Stimulated activated CD8-positive, alpha-beta memory T cell treated with anti-CD3 and anti-CD28 coated beads, Interleukin-4, amount 100 ng/mL, for 24 hours (primary cell): ENCODE measurements around the gene NAA11.

Experiments used
- DNase-seq: peaks from one replicate; pipeline ENCODE4 v3.0.0-alpha.2; 2020; ENCODE audit warnings: low read depth

NAA11 gene

DNA sequence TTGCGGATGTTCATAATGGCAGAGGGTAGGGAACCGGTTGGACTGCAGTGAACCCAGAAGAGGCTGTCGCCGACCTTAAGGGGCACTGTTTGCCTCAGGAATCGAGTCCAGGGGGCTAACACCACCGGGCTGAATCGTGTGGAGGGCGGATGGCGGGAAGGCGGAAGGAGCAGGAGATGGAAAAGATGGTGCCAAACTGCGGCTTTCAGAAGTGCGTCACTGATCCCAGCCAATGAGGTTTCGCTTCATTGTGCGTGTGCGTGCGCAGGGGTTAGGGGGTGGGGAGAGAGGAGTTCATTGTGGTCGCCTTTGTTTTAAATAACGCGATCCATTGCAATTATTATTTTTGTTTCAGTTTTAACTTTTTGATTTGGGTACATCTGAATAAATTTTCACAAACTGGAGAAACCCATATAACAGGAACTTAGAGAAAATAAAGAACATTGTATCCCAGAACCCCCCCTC lies at the start of gene NAA11:
Gene NAA11, minus strand, starts transcription at position 198 of the 465 bp plus-strand sequence. Its CDS starts 184 bp downstream, at position 14.
- DNase-seq = no peak

DNA sequence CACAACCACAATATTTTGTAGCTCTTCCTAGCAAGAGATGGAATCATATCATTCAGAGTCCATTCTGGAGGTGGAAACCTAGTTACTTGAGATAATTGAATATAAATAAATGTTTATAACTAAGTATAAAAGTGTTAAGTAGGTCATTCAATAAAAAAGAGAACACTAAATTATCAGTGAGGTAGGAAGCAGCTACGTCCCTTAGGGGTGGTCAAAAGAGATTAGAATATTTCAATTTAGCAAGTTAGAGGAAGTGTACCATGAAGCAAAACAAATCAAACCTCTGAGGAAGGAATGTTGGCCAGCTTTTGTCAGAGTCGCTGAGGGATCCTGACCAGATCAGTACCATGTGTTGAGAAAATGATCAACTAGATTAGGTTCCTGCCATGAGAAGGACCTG lies 44.2 kb upstream of the NAA11 start:
- DNase-seq = no peak

DNA sequence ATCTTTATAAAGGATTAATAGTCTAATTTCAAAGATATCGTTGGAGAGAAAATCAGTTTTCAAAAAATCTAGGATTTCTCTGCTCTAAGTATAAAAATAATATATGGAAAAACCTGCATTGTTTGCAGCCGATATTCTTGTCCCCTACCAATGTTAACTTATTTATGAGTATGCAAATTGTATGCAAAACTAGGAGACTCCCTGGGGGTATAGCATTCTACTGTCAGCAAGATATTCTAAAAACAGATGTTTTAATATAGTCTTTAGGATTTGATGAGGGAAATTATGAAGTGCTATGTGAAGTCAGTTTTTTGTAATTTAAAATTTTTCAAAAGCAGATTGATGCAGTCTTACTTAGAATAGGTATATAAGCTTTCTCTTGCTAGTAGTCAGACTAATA lies 41.2 kb upstream of the NAA11 start:
- DNase-seq = no peak

- DNase-seq = no peak
These were observed 40.6 kb upstream of the NAA11 start for GRCh38 chr4:79366422-79366821.

- no peak for DNase-seq
These were observed 38.2 kb upstream of the NAA11 start for GRCh38 chr4:79364061-79364460.

GRCh38 chr4:79362626-79363025 lies 36.8 kb upstream of the NAA11 start:
- no peak for DNase-seq

DNA sequence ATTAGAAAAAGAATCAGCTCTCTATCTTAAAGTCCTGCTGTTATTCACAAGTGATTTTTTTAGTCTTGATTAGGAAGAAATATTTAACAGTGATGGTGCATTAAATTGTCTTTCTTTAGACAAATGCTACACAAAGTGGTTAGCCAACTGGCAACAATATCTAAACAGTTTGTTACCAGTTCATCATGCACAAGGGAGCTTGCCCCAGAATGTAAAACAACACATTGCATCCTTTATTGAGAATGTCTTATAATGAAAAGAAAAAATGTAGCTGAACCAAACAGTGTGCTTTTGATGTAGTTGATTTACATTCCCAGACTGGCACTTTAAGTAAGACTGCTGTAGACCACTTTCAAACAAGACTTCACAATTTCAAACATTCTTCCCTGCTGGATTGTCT lies 34.1 kb upstream of the NAA11 start:
- DNase-seq = no peak

DNA sequence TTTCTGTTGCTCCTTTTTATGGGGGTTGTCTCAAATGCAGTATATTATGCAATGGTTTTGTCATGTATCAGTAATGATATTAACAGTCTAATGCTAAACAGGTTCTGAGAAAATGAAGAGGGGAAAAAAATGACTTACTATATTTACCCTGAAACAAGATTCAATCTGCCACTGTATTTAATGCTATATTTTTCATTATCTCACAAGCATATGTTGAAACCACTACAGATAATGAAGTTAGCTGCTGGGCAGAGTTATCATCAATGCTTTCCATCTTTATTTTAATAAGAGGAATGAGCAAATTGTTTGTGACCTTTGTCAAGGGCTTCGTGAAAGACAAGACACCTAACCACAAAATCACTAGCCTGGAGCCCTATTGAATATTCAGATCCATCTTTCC lies 32.6 kb upstream of the NAA11 start:
- no peak for DNase-seq

DNA sequence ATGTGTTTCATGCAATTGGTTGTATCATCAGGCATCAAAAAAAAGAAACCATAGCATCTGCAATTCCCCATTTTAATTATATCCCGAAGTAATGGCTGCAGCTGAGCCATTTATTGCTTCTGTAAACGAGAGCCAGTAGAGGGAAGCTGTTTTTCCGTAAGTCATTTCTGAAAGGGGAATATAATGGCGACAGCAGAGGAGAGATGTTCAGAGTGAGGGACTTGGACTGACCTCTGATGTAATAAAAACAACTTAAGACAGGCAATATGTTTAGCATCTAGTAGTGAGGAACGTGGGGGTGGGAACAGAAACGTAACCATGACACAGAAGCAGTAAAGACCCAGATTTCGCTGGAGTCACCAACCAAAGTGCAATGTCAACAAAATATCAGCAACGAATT lies 31.5 kb upstream of the NAA11 start:
- DNase-seq = no peak

DNA sequence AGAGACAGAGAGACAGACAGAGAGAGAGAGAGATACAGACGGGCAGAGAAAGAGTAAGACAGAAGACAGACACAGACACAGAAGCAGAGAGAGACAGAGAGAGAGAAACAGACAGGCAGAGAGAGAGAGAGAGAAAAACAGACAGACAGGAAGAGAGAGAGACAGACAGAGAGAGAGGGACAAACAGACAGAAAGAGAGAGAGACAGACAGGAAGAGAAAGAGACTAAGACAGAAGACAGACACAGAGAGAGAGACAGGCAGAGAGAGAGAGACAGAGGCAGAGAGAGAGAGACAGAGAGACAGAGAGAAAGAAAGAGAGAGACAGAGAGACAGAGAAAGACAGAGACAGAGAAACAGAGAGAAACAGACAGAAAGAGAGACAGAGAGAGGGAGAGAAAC lies 27.2 kb upstream of the NAA11 start:
- DNase-seq = no peak

DNA sequence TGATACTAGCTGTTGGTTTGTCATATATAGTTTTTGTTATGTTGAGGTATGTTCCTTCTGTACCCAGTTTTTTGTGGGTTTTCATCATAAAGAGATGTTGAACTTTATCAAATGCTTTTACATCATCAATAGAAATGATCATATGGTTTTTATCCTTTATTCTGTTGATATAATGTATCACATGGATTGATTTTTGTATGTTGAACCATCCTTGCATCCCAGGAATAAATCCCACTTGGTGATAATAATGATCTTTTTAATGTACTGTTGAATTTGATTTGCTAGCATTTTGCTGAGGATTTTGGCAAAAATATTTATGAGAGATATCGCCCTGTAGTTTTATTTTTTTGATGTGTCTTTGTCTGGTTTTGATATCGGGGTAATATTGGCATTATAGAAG lies 22.5 kb upstream of the NAA11 start:
- DNase-seq = no peak

GRCh38 chr4:79341893-79342653 lies 16.2 kb upstream of the NAA11 start:
- DNase-seq = no peak

DNA sequence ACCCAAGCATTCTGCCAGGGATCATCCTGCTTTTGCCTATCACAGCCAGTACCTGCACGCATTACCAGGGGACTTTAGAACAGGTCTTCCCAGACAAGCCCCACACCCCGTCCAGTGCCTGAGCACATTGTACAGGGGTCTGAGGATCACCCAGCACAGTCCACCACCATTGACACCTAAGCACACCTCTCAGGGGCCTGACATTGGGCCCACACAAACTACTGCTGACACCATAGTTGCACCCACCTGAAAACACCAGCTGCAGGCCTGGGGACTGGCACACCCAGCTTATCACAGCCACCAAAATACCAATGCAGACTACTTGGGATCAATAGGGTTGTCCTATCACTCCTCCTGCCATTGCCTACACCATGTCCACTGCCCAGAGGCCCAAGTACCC lies 14.7 kb upstream of the NAA11 start:
- no peak for DNase-seq

- no peak for DNase-seq
These were observed 12.3 kb upstream of the NAA11 start for GRCh38 chr4:79338148-79338547.

- no peak for DNase-seq
These were observed 8.9 kb upstream of the NAA11 start for GRCh38 chr4:79334783-79335182.

DNA sequence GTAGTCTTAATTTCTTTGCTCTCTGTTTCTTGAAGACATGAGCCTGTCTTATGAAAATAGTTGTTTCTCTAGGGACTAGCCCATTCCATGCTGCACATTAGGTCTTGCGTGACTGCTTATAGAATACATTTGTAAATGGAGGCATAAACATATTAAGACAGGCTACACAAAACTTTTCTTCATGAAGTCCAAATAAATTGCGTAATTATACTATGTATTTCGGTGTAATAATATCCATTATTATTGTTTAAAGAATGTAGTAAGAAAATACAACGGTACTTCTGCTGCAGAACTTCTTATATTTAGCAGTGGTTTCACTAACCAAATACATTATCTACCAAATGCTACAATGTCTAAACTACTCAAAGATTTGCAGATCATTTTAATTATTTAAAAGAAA lies 8.5 kb upstream of the NAA11 start:
- no peak for DNase-seq

- DNase-seq = no peak
These were observed 5.4 kb upstream of the NAA11 start for GRCh38 chr4:79331126-79331876.

- no peak for DNase-seq
These were observed 4.9 kb upstream of the NAA11 start for GRCh38 chr4:79330720-79331119.

- no peak for DNase-seq
These were observed 425 bp downstream of the NAA11 start for GRCh38 chr4:79325436-79325835.

GRCh38 chr4:79319975-79320374 lies 5.9 kb downstream of the NAA11 start:
- DNase-seq = no peak

DNA sequence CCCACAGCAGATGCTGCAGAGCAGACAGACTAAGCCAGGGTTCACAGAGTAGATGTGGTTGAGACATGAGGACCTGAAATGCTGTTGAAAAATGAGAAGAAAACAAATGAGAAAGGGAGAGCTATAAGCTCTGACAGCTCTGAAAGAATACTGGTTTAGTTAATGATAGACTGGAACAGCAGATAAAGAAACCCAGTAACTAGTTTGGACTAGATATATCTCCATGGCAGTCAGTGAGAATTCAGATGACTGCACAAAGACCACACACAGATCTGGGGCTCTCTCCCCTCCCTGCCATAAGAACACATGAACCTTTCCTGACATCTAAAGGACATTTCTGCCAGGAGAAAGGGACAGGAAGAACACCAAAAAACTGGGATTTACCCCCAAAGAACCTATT lies 8.2 kb downstream of the NAA11 start:
- DNase-seq = no peak

GRCh38 chr4:79315891-79316290 lies 10.0 kb downstream of the NAA11 start:
- no peak for DNase-seq

DNA sequence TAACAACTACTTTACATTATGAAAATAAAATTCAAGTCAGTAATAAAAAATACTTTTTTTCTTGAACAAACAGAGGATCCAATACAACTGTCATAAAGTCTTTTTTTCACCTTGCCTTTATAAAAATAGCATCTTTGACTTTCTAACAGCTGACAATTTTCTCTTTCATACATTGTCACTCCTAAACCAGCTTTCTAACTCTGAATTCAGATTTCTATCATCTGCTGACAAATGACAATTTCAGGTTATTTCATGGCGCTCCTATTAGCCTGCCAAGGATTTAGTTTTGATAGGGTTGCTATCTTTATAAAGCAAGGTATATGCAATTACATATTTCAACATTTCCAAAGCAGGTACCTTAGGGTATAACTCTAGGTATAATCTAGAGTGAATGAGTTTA lies 14.6 kb downstream of the NAA11 start:
- no peak for DNase-seq

DNA sequence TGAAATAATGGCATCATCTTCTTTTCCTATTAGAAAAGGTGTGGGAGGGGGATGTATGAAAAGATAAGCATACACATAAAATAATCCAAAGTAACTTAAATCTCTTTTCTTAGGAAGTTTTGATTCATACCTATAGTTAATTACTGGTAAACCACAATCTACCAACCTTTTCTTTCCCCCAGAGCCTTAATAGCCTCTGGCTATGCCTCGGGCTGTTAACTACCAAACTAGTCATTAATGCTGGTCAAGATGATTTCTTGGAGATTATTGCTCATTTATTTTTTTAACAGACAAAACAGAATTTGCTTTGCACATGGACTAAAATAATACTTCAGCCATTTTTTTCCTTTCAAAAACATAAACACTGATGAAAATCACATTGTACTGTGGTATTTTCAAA lies 16.9 kb downstream of the NAA11 start:
- DNase-seq = no peak
